ENCODE results near the gene EFNA5. TPM values are rescaled to one million over a fixed set of nuclear protein-coding genes. Genes with fewer than 3 reads are reported as not detected.

The EFNA5 gene
- polyA plus RNA-seq, 1 donor: 6.1 TPM

DNA sequence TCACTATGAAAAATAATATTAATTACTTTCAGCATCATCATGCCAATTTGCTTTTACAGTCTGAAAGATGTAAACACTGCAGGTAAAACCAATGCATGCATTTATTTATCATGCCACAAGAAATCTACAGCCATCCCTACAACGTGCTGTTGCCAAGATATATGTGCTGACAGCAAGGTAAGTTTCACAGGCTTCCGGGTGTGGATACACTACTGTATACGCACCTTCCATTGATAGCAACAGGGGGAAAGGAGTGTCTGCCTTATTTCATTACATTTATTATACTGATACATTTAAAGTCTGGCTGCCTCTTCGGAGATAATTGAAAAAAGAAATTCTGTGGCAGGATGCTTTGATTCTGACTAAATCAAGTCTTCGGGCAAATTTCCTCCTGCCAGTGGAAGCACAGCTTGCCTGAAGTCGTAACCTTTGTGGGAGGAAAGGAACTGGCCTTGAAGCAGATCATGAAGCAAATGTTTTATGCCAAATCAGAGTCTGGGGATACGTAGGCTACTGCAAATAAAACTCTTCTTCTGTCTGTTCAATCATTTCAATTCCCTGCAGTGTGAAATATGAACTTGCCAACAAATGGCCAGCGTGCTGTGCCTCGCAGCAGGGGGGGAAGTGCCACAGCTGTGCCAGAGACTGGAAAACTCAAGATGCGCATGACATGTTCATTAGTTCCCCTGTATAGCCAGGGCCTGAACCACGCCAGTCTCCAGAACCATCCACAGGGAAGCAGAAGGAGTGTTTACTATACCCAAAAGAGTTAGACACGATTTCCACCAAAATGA lies 268.1 kb downstream of the EFNA5 start:
- DNase-seq: no peak
- Histone ChIP-seq H3K4me1 (ENCODE audit: control insufficient read depth, insufficient read depth, low read length) (no peaks in the 10 kb centered on the region), H3K36me3 (ENCODE audit: control insufficient read depth, insufficient read depth, low read length) (no peaks in the 10 kb centered on the region), H3K9me3 (ENCODE audit: control insufficient read depth, low read depth, low read length) (no peaks in the 10 kb centered on the region), H3K4me3 (ENCODE audit: low read length) (no peak overlapping the region), H3K27me3 (ENCODE audit: control insufficient read depth, insufficient read depth, low read length) (no peaks in the 10 kb centered on the region), H3K27ac (ENCODE audit: low read length) (no peak overlapping the region)
- WGBS (ENCODE audit: insufficient coverage, low lambda C conversion rate): 90% methylated on average over 2 of the region's 12 CpGs

- WGBS (ENCODE audit: insufficient coverage, low lambda C conversion rate): 83% methylated on average over 1 of the region's 5 CpGs
- no peak overlapping the region for H3K27ac ChIP-seq (ENCODE audit: low read length)
These were observed 269.1 kb downstream of the EFNA5 start for GRCh38 chr5:107401470-107402122.

DNA sequence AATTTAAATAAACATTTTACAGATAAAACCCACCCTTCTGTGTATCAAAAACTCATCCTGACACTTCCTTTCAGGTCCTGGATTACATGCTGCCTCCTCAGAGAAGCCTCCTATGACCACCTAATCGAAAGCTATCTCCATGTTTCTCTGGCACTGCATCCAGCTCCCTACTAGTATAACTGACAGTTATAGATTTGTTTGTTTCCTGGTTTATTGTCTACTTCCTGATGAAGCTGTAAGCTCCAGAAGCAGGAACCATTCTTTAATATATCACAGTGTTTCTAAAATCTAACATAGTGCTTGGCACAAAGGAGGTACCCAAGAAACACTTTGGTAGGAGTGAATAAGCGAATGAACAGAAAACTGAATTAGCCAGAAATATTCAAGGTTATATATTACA lies 270.4 kb downstream of the EFNA5 start:
- Histone ChIP-seq H3K4me3 (ENCODE audit: low read length) (no peak overlapping the region), H3K36me3 (ENCODE audit: control insufficient read depth, insufficient read depth, low read length) (no peaks in the 10 kb centered on the region), H3K9me3 (ENCODE audit: control insufficient read depth, low read depth, low read length) (no peaks in the 10 kb centered on the region), H3K4me1 (ENCODE audit: control insufficient read depth, insufficient read depth, low read length) (no peaks in the 10 kb centered on the region), H3K27ac (ENCODE audit: low read length) (no peak overlapping the region), H3K27me3 (ENCODE audit: control insufficient read depth, insufficient read depth, low read length) (no peaks in the 10 kb centered on the region)
- no peak for DNase-seq
- 100% methylated on average over 1 of the region's 2 CpGs for WGBS (ENCODE audit: insufficient coverage, low lambda C conversion rate)

More at GRCh38 chr5:107401470-107402122, 269.1 kb downstream of the EFNA5 start:
- H3K27me3 ChIP-seq (ENCODE audit: control insufficient read depth, insufficient read depth, low read length): no peaks in the 10 kb centered on the region
- no peaks in the 10 kb centered on the region for H3K4me1 ChIP-seq (ENCODE audit: control insufficient read depth, insufficient read depth, low read length)
- no peak for DNase-seq
- no peaks in the 10 kb centered on the region for H3K36me3 ChIP-seq (ENCODE audit: control insufficient read depth, insufficient read depth, low read length)
- no peak overlapping the region for H3K4me3 ChIP-seq (ENCODE audit: low read length)
- H3K9me3 ChIP-seq (ENCODE audit: control insufficient read depth, low read depth, low read length): no peaks in the 10 kb centered on the region

- DNase-seq: no peak
- Histone ChIP-seq H3K9me3 (ENCODE audit: control insufficient read depth, low read depth, low read length) (no peaks in the 10 kb centered on the region), H3K4me3 (ENCODE audit: low read length) (no peak overlapping the region), H3K27me3 (ENCODE audit: control insufficient read depth, insufficient read depth, low read length) (no peaks in the 10 kb centered on the region), H3K27ac (ENCODE audit: low read length) (no peak overlapping the region), H3K4me1 (ENCODE audit: control insufficient read depth, insufficient read depth, low read length) (no peaks in the 10 kb centered on the region), H3K36me3 (ENCODE audit: control insufficient read depth, insufficient read depth, low read length) (no peaks in the 10 kb centered on the region)
- WGBS (ENCODE audit: insufficient coverage, low lambda C conversion rate): 100% methylated on average over 1 of the region's 3 CpGs
These were observed 272.0 kb downstream of the EFNA5 start for GRCh38 chr5:107398703-107399102.

DNA sequence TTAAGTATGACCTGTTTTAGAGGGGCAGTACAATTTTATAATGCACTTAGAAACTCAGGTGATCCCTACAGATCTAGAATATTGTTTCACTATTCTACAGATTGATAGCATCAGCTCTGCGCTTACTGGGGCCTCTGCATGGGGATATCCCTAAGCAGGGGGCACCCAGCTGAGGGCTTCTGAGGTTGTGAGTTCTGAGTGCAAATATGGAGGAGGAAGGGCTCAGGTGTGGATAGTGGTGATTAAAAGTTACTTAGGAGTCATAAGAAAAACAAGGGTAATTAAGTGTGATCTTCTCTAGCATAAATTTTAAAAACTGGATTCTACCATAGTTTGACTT lies 274.4 kb downstream of the EFNA5 start:
- Histone ChIP-seq H3K4me3 (ENCODE audit: low read length) (no peak overlapping the region), H3K4me1 (ENCODE audit: control insufficient read depth, insufficient read depth, low read length) (no peaks in the 10 kb centered on the region), H3K27ac (ENCODE audit: low read length) (no peak overlapping the region), H3K9me3 (ENCODE audit: control insufficient read depth, low read depth, low read length) (no peaks in the 10 kb centered on the region), H3K27me3 (ENCODE audit: control insufficient read depth, insufficient read depth, low read length) (no peaks in the 10 kb centered on the region), H3K36me3 (ENCODE audit: control insufficient read depth, insufficient read depth, low read length) (no peaks in the 10 kb centered on the region)
- no CpG with 5 or more reads among the region's 1 CpG for WGBS (ENCODE audit: insufficient coverage, low lambda C conversion rate)
- DNase-seq: no peak

DNA sequence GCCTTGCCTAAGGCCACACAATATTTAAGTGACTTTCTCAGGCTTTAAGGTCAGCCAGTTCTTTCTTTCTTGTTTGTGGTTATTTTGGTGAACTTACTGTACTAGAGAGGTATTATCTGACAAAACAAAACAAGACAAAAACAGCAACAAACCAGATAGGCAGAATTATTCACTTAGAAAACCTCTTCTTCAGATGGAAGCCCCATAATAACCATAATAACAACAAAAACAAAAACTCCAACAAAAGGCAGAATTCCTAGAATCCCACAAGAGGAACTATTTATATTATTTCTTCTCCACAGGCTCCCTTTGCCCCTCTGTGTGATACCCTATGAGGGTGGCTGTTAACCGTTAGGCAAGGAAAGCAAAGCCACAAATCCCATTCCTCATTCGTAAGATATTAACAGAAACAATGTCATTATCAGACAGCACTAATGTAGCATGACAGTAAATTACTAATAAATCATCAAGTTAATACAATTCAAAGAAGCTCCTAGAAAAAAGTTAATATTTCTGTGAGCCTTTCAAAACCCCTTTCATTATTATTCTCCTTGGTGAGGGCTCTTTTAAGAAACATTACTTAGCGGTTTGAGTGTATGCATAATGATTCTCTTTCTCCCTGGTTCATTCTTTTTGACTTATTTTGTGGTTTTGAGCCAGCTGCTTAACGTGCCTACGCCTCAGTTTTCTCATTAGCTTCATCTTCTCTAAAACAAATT lies 274.9 kb downstream of the EFNA5 start:
- H3K27me3 ChIP-seq (ENCODE audit: control insufficient read depth, insufficient read depth, low read length): no peaks in the 10 kb centered on the region
- no peak overlapping the region for H3K27ac ChIP-seq (ENCODE audit: low read length)
- 87% methylated on average over 3 of the region's 5 CpGs for WGBS (ENCODE audit: insufficient coverage, low lambda C conversion rate)

GRCh38 chr5:107393851-107394250 lies 276.9 kb downstream of the EFNA5 start:
- Histone ChIP-seq H3K4me3 (ENCODE audit: low read length) (no peak overlapping the region), H3K9me3 (ENCODE audit: control insufficient read depth, low read depth, low read length) (no peaks in the 10 kb centered on the region), H3K4me1 (ENCODE audit: control insufficient read depth, insufficient read depth, low read length) (no peaks in the 10 kb centered on the region), H3K36me3 (ENCODE audit: control insufficient read depth, insufficient read depth, low read length) (no peaks in the 10 kb centered on the region), H3K27me3 (ENCODE audit: control insufficient read depth, insufficient read depth, low read length) (no peaks in the 10 kb centered on the region), H3K27ac (ENCODE audit: low read length) (no peak overlapping the region)
- no peak for DNase-seq
- no CpG with 5 or more reads among the region's 2 CpGs for WGBS (ENCODE audit: insufficient coverage, low lambda C conversion rate)

More for the DNA sequence above, 274.9 kb downstream of the EFNA5 start:
- Histone ChIP-seq H3K36me3 (ENCODE audit: control insufficient read depth, insufficient read depth, low read length) (no peaks in the 10 kb centered on the region), H3K9me3 (ENCODE audit: control insufficient read depth, low read depth, low read length) (no peaks in the 10 kb centered on the region), H3K4me3 (ENCODE audit: low read length) (no peak overlapping the region), H3K4me1 (ENCODE audit: control insufficient read depth, insufficient read depth, low read length) (no peaks in the 10 kb centered on the region)
- DNase-seq: no peak

GRCh38 chr5:107391787-107392186 lies 278.9 kb downstream of the EFNA5 start:
- 88% methylated on average over 1 of the region's 5 CpGs for WGBS (ENCODE audit: insufficient coverage, low lambda C conversion rate)
- H3K27me3 ChIP-seq (ENCODE audit: control insufficient read depth, insufficient read depth, low read length): no peaks in the 10 kb centered on the region

DNA sequence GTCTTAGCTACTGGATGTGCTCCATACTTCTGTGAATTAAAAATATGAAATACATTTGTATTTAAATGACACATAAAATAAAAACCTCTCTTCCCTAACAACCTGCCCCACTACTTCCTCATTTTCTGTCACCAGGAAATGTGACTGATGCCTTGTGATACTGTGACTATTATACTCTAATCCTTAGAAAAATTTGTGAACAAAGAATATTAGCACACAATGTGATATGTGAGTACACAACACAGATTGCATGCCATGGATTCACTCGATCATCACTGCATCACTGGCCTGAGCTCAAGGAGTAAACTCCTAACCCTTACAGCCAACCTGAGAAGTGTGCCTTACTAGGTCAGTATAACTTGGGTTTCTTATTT lies 281.0 kb downstream of the EFNA5 start:
- DNase-seq: no peak

More at GRCh38 chr5:107391787-107392186, 278.9 kb downstream of the EFNA5 start:
- H3K9me3 ChIP-seq (ENCODE audit: control insufficient read depth, low read depth, low read length): no peaks in the 10 kb centered on the region
- no peak overlapping the region for H3K4me3 ChIP-seq (ENCODE audit: low read length)
- H3K36me3 ChIP-seq (ENCODE audit: control insufficient read depth, insufficient read depth, low read length): no peaks in the 10 kb centered on the region
- DNase-seq: no peak
- H3K27ac ChIP-seq (ENCODE audit: low read length): no peak overlapping the region
- H3K4me1 ChIP-seq (ENCODE audit: control insufficient read depth, insufficient read depth, low read length): peaks cover 6% of the 10 kb centered on the region

DNA sequence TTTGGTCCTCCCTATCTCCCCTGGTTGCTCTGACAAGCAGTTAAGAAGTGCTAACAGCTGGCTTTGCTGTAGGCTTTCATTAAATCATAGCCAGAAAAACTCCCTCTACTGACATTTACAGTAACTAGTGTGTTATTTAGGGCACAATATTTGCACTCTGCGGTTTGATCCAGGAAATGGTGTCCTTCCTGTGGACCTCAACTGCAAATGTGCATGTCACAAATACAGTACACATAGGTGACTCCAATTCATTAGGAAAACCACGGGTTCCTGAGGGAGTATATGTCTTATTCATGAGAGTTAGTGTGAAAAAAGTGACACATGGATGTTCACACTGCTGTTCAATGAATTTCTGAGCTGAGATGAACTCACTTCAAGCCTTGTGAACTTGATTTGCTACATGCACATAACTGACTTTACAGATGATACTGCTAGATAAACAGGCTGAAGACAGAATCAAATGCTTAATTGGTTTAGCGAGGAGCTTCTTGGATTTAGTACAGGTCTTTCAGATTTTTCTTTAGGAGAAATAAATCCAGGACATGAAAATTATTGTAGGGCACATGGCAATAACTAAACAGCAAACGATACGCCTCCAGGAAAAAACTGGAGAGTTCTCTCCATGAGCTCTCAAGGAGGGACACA lies 281.5 kb downstream of the EFNA5 start:
- 100% methylated on average over 1 of the region's 5 CpGs for WGBS (ENCODE audit: insufficient coverage, low lambda C conversion rate)
- Histone ChIP-seq H3K36me3 (ENCODE audit: control insufficient read depth, insufficient read depth, low read length) (no peaks in the 10 kb centered on the region), H3K9me3 (ENCODE audit: control insufficient read depth, low read depth, low read length) (no peaks in the 10 kb centered on the region), H3K27me3 (ENCODE audit: control insufficient read depth, insufficient read depth, low read length) (no peaks in the 10 kb centered on the region), H3K27ac (ENCODE audit: low read length) (no peak overlapping the region), H3K4me3 (ENCODE audit: low read length) (no peak overlapping the region), H3K4me1 (ENCODE audit: control insufficient read depth, insufficient read depth, low read length) (peaks cover 6% of the 10 kb centered on the region)
- peak in 1 of 2 donors; percentile 42 for DNase-seq

More for the DNA sequence above, 281.0 kb downstream of the EFNA5 start:
- H3K4me1 ChIP-seq (ENCODE audit: control insufficient read depth, insufficient read depth, low read length): peaks cover 6% of the 10 kb centered on the region
- H3K27ac ChIP-seq (ENCODE audit: low read length): no peak overlapping the region
- H3K36me3 ChIP-seq (ENCODE audit: control insufficient read depth, insufficient read depth, low read length): no peaks in the 10 kb centered on the region
- H3K27me3 ChIP-seq (ENCODE audit: control insufficient read depth, insufficient read depth, low read length): no peaks in the 10 kb centered on the region
- H3K9me3 ChIP-seq (ENCODE audit: control insufficient read depth, low read depth, low read length): no peaks in the 10 kb centered on the region
- no peak overlapping the region for H3K4me3 ChIP-seq (ENCODE audit: low read length)
- no CpG with 5 or more reads among the region's 1 CpG for WGBS (ENCODE audit: insufficient coverage, low lambda C conversion rate)
